HepG2 (cell line): Measurements from ENCODE around the gene ZNF541. TPM values are rescaled to one million over a fixed set of nuclear protein-coding genes. Genes with fewer than 3 reads are reported as not detected.

Source experiments
- ARID3A ChIP-seq: IDR thresholded peaks from 2 replicates; pipeline ENCODE4 v1.6.1; 2012; ENCODE audit warnings: low read depth, low read length, improper control_type of control experiment
- BCL6 ChIP-seq: IDR thresholded peaks from 2 replicates; pipeline ENCODE4 v1.6.1; 2016; ENCODE audit warnings: missing genetic modification reagents, missing compliant biosample characterization
- ETV5 ChIP-seq: IDR thresholded peaks from 2 replicates; pipeline ENCODE4 v1.6.1; 2018; ENCODE audit warnings: missing biosample characterization, missing genetic modification reagents, inconsistent platforms, borderline replicate concordance
- MIER2 ChIP-seq: IDR thresholded peaks from 2 replicates; pipeline ENCODE4 v1.6.1; 2016; ENCODE audit warnings: missing biosample characterization, missing genetic modification reagents
- NR0B2 ChIP-seq: sonication (generic); formaldehyde crosslinking; IDR thresholded peaks from 2 replicates; pipeline ENCODE4 v1.4.0; 2020; ENCODE audit warnings: mild to moderate bottlenecking, missing genetic modification reagents
- ONECUT2 ChIP-seq: sonication (generic); formaldehyde crosslinking; IDR thresholded peaks from 2 replicates; pipeline ENCODE4 v1.4.0; 2020; ENCODE audit warnings: missing genetic modification reagents
- PAXIP1 ChIP-seq: sonication (generic); formaldehyde crosslinking; conservative IDR thresholded peaks from 2 replicates; pipeline ENCODE4 v1.4.0; 2020; ENCODE audit warnings: mild to moderate bottlenecking, missing genetic modification reagents, moderate library complexity
- PHF8 ChIP-seq: sonication (generic); formaldehyde crosslinking; IDR thresholded peaks from 2 replicates; pipeline ENCODE4 v1.5.0; 2020; ENCODE audit warnings: missing genetic modification reagents
- PTBP1 ChIP-seq: fragments of 200-400 bp; formaldehyde crosslinking; IDR thresholded peaks from 2 replicates; pipeline ENCODE4 v1.6.1; 2018; ENCODE audit warnings: low read length, low read depth; ENCODE audit not compliant: poor library complexity, severe bottlenecking
- RFX3 ChIP-seq: IDR thresholded peaks from 2 replicates; pipeline ENCODE4 v1.6.1; 2016; ENCODE audit warnings: missing biosample characterization, missing genetic modification reagents
- SAFB2 ChIP-seq: sonication (generic); formaldehyde crosslinking; IDR thresholded peaks from 2 replicates; pipeline ENCODE4 v1.5.1; 2020; ENCODE audit warnings: missing genetic modification reagents, low read depth, mild to moderate bottlenecking, borderline replicate concordance
- SP140L ChIP-seq: sonication (generic); formaldehyde crosslinking; IDR thresholded peaks from 2 replicates; pipeline ENCODE4 v1.4.0; 2020; ENCODE audit warnings: missing genetic modification reagents, borderline replicate concordance
- TBL1XR1 ChIP-seq: fragments of 150-350 bp; IDR thresholded peaks from 2 replicates; pipeline ENCODE4 v1.6.1; 2014; ENCODE audit warnings: borderline replicate concordance, low read length; ENCODE audit not compliant: partially characterized antibody
- TGIF2 ChIP-seq: IDR thresholded peaks from 2 replicates; pipeline ENCODE4 v1.6.1; 2016; ENCODE audit warnings: control low read depth, missing compliant biosample characterization
- ZFP90 ChIP-seq: sonication (generic); formaldehyde crosslinking; IDR thresholded peaks from 2 replicates; pipeline ENCODE4 v1.8.0; 2022; ENCODE audit warnings: missing genetic modification reagents, mild to moderate bottlenecking, inconsistent platforms, borderline replicate concordance
- ZMYM3 ChIP-seq: sonication (generic); formaldehyde crosslinking; IDR thresholded peaks from 2 replicates; pipeline ENCODE4 v1.5.1; 2020; ENCODE audit warnings: mild to moderate bottlenecking, missing genetic modification reagents
- ZNF263 ChIP-seq: sonication (generic); formaldehyde crosslinking; IDR thresholded peaks from 2 replicates; pipeline ENCODE4 v1.4.0; 2020; ENCODE audit warnings: missing genetic modification reagents
- ZNF574 ChIP-seq: sonication (generic); formaldehyde crosslinking; IDR thresholded peaks from 2 replicates; pipeline ENCODE4 v1.4.0; 2020; ENCODE audit warnings: missing genetic modification reagents
- ZNF629 ChIP-seq: sonication (generic); formaldehyde crosslinking; conservative IDR thresholded peaks from 2 replicates; pipeline ENCODE4 v1.5.0; 2020; ENCODE audit warnings: missing genetic modification reagents
- polyA plus RNA-seq, 8 experiments: library from polyadenylated mRNA; depleted of rRNA in 3 of 8; stranded (reverse) in 7 of 8; unstranded in 1 of 8; fragments of >200 nt; fragmentation: Illumina TruSeq in 4 of 8; extraction: Trizol in 4 of 8; gene quantifications; 2 replicates each; pipeline versions ENCODE4 v1.2.1 to v1.2.3, GENCODE V29; 2011 to 2016; ENCODE audit warnings: low read depth in 4 of 8, missing spikeins in 1 of 8, mixed read lengths in 1 of 8; ENCODE audit not compliant: insufficient read depth in 1 of 8
- total RNA-seq, 5 experiments: library from RNA; depleted of rRNA; stranded (reverse); fragments of >200 nt; fragmentation: Illumina TruSeq; extraction: Trizol; gene quantifications; 2 replicates each; pipeline ENCODE4 v1.2.3, GENCODE V29; 2016; ENCODE audit warnings: low read depth in 1 of 5

The ZNF541 gene
- total and polyA plus RNA-seq, 2 of the 13 experiments (the other 11 are each of a cell fraction or from before 2014, with no cell fraction given), result 0.03 to 0.04 TPM

GRCh38 chr19:47601180-47601904 is 28.4 kb upstream of the ZNF541 start (continued):
- TF ChIP-seq ETV5 (CRISPR knock-in tag) (no peak), PHF8 (CRISPR knock-in tag) (no peak), RFX3 (CRISPR knock-in tag) (no peak), TGIF2 (CRISPR knock-in tag) (0 out of 2 replicates have a peak, but pooled peaks have one; percentile 55), ZFP90 (CRISPR knock-in tag) (no peak), NR0B2 (CRISPR knock-in tag) (no peak), ARID3A (no peak), ZNF629 (CRISPR knock-in tag) (peak; percentile 92), SAFB2 (CRISPR knock-in tag) (no peak), PTBP1 (no peak), ZNF574 (no peak), ZNF263 (CRISPR knock-in tag) (no peak), ZMYM3 (peak; percentile 86), TBL1XR1 (no peak), PAXIP1 (CRISPR knock-in tag) (peak; percentile 42; the same call in 1 of the 2 replicates), BCL6 (CRISPR knock-in tag) (no peak), ONECUT2 (peak; percentile 71; the same call in 1 of the 2 replicates), MIER2 (CRISPR knock-in tag) (no peak), SP140L (CRISPR knock-in tag) (no peak)
